Activated CD8-positive, alpha-beta memory T cell treated with anti-CD3 and anti-CD28 coated beads for 48 hours (primary cell): ENCODE measurements around the gene COMMD8.

ENCODE experiments used
- DNase-seq, 3 experiments: peaks; one replicate each; pipeline ENCODE4 v3.0.0-alpha.2; 2020; ENCODE audit warnings: low read depth in 2 of 3, low spot score in 2 of 3

The COMMD8 gene

DNA sequence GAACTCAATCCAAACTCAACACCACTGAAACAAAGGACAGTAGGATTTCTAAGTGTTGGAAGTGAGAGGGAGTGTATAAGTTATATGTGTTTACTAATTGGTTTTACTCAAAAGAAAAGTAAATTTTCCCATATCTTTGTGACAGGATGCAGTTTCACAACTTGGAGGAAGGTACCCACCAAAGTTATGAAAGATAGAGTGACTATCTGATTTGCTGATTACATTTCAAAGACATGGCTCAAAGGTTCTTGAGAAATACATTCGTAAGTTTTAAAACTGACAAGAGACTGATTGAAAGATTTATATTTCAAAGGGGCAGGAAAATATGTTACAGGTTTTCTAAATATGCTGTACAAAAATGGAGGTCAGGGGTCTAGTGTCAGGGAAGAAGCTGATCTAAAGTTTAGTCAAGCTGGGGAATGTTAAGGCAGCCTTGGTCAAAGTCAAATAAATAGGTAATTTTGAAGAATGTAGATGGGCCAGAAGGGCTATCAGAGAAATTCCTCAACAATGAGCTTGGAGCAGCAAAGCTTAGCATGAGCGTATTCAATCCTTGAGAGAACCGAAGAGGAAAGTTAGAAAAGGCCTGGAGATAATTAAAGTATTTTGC lies 9.7 kb upstream of the COMMD8 start:
- DNase-seq, result no peak

GRCh38 chr4:47471591-47471990 lies 8.1 kb upstream of the COMMD8 start:
- no peak for DNase-seq

- DNase-seq, result no peak
Measured at GRCh38 chr4:47471064-47471463, 7.6 kb upstream of the COMMD8 start.

DNA sequence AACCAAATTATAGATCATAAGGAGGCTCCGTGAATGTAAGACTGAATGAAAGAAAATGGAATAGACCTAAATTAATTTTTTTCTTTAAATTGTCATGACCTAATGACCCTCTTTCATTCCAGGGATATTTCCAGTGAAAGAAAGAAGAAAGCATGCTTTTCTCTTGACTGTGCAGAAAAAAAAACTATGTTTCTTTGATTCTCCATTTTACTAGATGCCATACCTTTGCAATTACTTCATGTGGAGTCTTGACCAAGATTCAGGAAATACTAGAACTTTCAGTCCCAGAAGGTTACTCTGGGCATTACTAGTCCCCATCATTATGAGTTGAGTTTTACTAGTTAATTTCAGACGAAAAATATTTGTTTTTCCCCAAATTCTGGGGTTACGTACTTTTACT lies 6.4 kb upstream of the COMMD8 start:
- DNase-seq, result no peak

- DNase-seq, result no peak
Measured at GRCh38 chr4:47468706-47469365, 5.3 kb upstream of the COMMD8 start.

- DNase-seq, result no peak
Measured at GRCh38 chr4:47466056-47466785, 2.7 kb upstream of the COMMD8 start.

- no peak for DNase-seq
Measured at GRCh38 chr4:47465004-47465403, 1.5 kb upstream of the COMMD8 start.

DNA sequence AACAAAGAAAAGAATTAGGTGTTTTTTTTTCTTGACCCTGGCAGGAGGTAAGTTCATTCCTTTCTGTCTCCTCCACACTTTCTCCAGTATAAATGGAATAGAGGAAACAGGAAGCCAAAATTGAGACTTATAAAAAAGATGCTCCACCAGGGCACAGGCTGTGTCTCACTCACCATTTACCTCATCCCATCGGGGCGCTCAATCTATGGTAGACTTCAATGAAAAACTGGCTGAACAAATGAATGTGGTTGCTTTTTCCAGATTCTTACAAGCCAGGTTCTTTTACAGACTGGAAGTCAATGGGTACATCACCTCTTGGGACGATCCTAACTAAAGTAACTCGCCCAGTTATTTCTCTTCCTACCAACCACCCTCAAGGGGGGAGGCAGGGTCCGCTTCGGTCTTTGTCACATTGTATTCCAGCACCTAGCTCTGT lies 685 bp downstream of the COMMD8 start:
- DNase-seq, result no peak

DNA sequence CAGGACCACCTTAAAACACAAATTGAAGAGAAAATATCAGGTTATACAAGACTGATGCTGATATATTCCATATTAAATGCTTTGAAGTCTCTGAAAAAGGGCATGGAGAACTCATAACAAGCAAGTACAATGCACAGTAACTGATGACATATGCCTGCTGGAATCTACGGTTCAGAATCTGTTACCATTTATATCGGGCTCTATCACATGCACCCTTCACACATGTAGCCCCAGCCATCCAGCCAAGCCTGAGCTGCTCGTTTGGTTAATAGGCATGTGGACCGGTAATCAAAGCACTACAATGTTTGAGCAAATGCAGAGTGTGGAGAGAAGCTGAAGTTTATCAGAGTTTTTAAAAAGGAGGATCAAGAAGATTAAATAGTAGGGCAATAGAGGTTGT lies 11.8 kb downstream of the COMMD8 start:
- DNase-seq, result no peak

DNA sequence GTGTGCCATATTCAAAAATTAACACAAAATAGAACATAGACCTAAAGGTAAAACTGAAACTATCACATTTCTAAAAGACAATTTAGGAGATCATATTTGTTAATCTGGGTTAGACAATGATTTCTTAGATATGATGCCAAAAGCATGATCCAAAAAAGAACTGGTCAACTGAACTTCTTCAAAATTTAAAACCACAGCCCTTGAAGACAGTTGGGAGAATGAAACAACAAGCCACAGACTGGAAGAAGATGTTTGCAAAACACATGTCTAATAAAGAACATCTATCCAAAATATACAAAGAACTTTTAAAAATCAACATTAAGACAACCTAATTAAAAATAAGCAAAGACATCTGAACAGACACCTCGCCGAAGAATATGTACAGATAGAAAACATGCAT lies 19.5 kb downstream of the COMMD8 start:
- DNase-seq, result no peak

DNA sequence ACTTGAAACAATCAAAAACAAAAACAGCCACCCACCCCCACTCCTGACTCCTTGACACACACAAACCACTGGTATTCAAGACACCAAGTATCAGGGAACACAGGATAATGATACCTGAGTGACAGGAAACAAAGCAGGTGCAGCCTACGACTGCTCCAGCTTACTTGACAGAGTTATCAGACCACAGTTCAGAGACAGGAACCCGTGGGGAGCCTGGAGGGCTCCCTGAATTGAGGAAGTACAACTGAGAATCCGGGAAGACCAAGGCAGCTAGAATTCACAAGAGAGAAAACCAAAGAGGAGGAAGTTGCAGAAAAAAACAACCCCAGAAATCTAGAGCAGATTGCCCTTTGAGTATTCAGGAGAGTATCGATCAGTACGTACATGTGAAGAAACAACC lies 20.5 kb downstream of the COMMD8 start:
- no peak for DNase-seq

- DNase-seq, result no peak
Measured at GRCh38 chr4:47434931-47435330, 28.6 kb downstream of the COMMD8 start.

GRCh38 chr4:47432749-47433148 lies 30.8 kb downstream of the COMMD8 start:
- DNase-seq, result no peak

DNA sequence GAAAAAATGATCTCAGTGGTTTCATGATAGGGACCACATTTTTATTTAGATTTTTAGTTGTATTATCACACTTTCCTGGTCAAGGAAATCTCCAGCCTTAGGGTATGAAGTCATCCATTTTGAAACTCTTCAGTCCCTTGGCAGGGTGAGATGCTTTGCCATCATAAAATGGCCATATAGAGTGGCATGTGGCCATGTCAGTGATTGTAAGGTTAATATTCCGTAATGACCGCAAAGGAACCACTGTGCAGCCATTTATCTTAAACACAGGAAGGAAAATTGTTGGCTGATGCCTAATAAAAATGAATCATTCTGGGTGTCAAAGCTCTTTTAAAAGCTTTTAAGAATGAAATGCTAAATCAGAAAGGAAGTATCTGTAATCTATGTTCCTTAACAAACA lies 35.6 kb downstream of the COMMD8 start:
- DNase-seq, result no peak

DNA sequence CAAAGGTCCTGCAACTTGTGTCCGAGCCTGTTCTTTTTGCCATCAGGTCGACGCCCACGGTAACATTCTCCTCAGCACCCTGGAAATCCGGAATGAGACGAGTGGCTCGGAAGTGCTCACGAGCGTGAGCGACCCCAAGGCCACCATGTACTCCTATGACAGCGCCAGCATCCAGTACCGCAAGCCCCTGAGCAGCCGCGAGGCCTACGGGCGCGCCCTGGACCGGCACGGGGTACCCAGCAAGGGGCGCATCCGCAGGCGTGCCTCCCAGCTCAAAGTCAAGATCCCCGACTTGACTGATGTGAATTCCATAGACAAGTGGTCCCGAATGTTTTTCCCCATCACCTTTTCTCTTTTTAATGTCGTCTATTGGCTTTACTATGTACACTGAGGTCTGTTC lies 37.9 kb downstream of the COMMD8 start:
- DNase-seq, result no peak

DNA sequence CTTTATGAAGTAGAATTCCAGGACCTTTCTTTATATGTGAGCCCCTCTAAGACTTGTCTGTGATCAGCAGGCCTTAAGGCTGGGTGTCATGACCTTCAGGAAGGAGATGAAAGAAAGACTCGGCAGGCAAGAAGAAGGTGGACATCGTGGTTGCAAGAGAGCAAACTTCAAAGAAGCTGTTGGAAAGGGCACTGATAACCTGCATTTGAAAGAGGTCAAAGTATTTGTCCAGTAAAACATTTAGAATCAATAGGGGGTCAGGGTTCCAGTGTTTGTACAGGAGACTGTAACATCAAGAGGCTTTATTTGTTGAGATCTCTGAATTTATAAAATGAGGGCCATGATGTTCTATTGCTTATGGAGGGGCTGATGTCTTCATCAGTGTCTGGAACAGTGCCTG lies 44.2 kb downstream of the COMMD8 start:
- DNase-seq, result no peak

DNA sequence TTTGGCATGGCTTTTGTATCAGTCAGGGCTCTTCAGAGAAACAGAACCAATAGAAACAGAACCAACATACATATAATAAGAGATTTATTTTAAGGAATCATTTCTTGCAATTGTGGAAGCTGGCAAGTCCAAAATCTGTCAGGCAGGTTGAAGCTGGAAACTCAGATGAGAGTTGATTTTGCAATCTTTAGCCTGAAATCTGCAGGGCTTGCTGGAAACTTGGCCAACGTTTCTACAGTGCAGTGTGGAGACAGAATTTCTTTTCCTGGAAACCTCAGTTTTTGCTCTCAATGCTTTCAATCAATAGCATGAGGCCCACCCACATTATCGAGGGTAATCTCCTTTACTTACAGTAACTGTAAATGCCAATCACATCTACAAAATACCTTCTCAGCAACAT lies 45.4 kb downstream of the COMMD8 start:
- DNase-seq, result no peak

DNA sequence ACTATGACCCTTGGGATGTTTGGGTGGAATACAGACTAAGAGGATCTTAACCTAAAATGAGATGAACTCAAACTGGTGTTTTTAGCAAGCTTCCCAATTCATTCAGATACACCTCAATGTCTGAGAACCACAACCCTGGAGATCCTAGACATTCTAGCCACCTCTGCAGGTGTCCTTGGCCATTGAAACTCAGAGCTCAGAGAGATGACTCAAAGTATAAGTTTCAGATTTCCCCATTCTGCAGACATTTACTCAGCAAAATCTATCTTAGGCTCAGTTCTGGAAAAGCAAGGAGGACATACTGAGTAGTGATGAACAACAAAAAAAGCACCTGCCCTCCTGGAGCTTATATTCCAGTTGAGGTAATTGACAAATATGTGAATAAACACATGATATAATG lies 47.8 kb downstream of the COMMD8 start:
- DNase-seq, result no peak

GRCh38 chr4:47413521-47413920 lies 50.0 kb downstream of the COMMD8 start:
- no peak for DNase-seq

- DNase-seq, result no peak
Measured at GRCh38 chr4:47410271-47410670, 53.2 kb downstream of the COMMD8 start.

DNA sequence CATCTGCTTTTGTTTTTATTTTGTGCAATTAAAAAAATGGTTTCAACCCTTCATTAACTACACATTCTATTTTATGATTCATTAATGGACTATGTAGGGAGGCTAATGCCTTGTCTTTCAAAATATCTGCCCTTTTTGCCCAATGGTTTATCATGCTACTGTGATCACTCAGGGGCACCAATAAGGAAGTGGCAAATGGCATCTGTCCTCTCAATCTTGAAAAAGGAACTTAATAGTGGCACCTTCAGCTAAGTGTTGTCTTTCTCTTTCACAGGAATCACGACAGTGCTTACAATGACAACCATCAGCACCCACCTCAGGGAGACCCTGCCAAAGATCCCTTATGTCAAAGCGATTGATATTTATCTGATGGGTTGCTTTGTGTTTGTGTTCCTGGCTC lies 57.1 kb downstream of the COMMD8 start:
- no peak for DNase-seq
